HG03342 (cell line): ENCODE data around the gene CLEC1A.
"Not testable (repeated sequence)": the region's sequence is repeated elsewhere in the genome, so short reads cannot be mapped to it uniquely, and the experiment has no call there.

ENCODE experiments used
- ATAC-seq: cut with Tn5 transposase; IDR thresholded peaks from one replicate; pipeline ENCODE4 v1.9.1; 2021; ENCODE audit warnings: mild to moderate bottlenecking, moderate library complexity; ENCODE audit not compliant: unreplicated experiment

The CLEC1A gene

GRCh38 chr12:10052193-10052913, 46.4 kb downstream of the CLEC1A start:
- ATAC-seq: no peak

- ATAC-seq: no peak
Measured at GRCh38 chr12:10048526-10048925, 50.3 kb downstream of the CLEC1A start.

- ATAC-seq: no peak
Measured at GRCh38 chr12:10042167-10042566, 56.6 kb downstream of the CLEC1A start.

- ATAC-seq: no peak
Measured at GRCh38 chr12:10033783-10034545, 64.8 kb downstream of the CLEC1A start.

- ATAC-seq: no peak
Measured at GRCh38 chr12:10031771-10032175, 67.0 kb downstream of the CLEC1A start.

- no peak for ATAC-seq
Measured at GRCh38 chr12:10031321-10031720, 67.5 kb downstream of the CLEC1A start.

- no peak for ATAC-seq
Measured at GRCh38 chr12:10030446-10030845, 68.3 kb downstream of the CLEC1A start, which contains the start of gene CLEC9A. Gene CLEC9A (plus strand): TSS chr12:10030682. CDS start chr12:10052688, 22,006 bp downstream.

GRCh38 chr12:10027721-10028120, 71.1 kb downstream of the CLEC1A start:
- no peak for ATAC-seq

GRCh38 chr12:10027311-10027710, 71.5 kb downstream of the CLEC1A start:
- no peak for ATAC-seq

GRCh38 chr12:10026666-10027065, 72.1 kb downstream of the CLEC1A start:
- ATAC-seq: not testable (repeated sequence)

GRCh38 chr12:10025236-10025635, 73.5 kb downstream of the CLEC1A start:
- no peak for ATAC-seq

- ATAC-seq: no peak
Measured at GRCh38 chr12:10021342-10021741, 77.4 kb downstream of the CLEC1A start.
